G401 (cell line): ENCODE results near the gene TSPAN14. TPM values are rescaled to one million over a fixed set of nuclear protein-coding genes. Genes with fewer than 3 reads are reported as not detected.
A peak's percentile ranks its signal among the peaks of the same experiment; 100 is the strongest.

Source experiments
- DNase-seq: peaks from one replicate; pipeline ENCODE4 v3.0.0-alpha.2; 2015; ENCODE audit warnings: low spot score
- in situ Hi-C: cut with HindIII; loops from 2 replicates; pipeline ENCODE4 v1.10.0; 2016; ENCODE audit warnings: low sequenced_read_pairs, mixed read lengths
- total RNA-seq: library from RNA; depleted of rRNA; stranded (reverse); fragments of >200 nt; shearing (Covaris generic); gene quantifications from 2 replicates; pipeline ENCODE4 v1.2.3, GENCODE V29; 2014

TSPAN14 gene
- total RNA-seq, 1 experiment from 2014 or later, result 24.5 TPM

DNA sequence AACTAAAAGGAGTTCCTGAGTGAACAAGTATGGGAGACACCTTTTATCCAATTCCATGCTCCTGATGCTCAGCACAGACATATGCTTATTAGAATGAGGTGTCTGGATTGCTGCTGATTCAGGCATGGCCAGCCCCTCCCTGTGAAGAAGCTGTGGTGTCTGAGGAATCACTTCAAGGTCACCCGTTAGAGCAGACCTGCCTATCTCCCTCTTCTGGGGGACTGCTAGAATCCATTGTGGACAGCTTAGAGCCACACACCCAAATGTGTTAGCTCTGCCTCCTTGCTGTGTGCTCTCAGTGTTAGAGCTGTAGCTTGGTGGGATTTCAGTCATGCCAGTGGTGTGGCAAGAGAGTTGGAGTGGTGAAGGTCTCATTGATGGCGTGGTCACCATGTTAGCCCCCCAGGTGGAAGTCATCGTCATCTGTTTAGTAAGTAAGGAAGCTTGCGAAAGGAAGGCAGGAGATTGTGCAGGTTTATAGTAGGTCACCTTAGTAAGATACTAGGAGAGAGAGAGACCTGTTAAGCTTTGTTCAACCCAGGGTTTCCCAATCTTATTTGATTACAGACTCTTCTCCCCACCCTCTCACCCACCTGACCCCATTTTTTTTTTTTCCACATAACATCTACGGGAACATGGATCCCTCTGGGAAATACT is 32.9 kb upstream of the TSPAN14 start:
- in situ Hi-C loops, result no loop called here

DNA sequence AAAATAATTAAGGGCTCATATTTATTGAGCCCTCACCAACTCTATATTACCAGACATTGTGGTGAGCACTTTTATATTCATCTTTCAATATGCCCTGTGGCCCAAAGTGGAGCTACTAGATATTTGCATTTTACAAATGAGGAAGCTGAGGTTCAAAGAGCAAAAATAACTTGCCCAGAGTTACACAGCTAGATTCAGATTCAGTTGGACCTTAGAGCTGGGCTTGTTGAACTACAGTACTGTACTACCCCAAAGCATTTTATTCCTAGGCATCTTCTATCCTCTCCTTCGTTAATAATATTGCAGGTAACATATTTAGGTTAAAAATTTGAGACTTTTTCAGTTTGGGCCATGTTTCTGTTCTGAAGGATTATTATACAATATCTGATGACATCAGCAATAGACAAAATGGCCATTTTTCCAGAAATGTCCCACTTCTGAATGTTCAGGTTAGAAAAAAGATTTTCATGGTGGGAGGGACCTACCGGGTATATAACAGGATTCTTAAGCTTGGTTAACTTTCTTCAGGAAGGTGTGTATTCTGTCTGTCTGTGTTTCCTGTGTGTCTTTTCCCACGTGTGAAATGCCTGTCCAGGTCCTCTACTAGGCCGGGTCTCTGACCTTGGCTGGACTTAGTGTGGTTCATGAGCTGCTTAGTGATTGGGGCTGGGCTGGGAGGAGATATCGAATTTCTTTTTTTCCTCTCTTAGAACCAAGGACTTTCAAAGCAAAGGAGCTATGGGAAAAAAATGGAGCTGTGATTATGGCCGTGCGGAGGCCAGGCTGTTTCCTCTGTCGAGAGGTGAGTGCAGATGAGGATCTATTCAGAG is 32.2 kb upstream of the TSPAN14 start:
- in situ Hi-C loops, result no loop called here
- no peak for DNase-seq

More for the DNA sequence above, 32.9 kb upstream of the TSPAN14 start:
- no peak for DNase-seq

DNA sequence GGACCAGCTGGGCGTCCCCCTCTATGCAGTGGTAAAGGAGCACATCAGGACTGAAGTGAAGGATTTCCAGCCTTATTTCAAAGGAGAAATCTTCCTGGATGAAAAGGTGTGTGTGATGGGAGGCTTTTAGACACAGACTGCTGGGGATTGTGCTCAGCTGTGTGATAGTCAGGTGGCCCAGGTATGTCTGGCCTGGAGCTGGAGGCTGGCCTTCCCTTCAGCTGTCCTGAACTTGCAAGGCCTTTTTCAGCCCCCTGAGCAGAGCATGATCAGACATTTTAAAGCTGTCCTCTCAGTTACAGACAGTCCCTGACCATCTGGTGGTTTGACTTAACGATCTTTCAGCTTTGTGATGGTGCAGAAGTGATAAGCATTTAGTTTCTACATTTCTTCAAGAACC is 28.2 kb upstream of the TSPAN14 start:
- no peak for DNase-seq
- in situ Hi-C loops, result no loop called here

DNA sequence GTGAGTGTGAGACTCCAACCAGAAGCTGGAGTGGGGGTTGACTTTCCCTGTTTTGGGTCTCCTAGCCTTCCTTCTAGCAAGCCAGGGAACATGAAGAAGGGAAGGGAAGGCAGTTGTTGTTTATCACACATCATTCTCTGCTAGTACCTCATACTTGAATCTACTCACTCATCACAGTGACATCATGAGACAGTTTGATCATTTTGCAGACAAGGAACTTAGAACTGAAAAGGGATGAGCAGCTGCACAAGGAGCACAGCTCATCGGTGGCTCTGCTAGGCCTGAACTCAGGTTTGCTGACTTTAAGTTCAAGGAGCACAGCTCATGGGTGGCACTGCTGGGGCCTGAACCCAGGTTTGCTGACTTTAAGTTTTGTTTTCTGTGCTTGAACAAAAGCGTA is 26.6 kb upstream of the TSPAN14 start:
- in situ Hi-C loops, result no loop called here
- DNase-seq, result no peak

DNA sequence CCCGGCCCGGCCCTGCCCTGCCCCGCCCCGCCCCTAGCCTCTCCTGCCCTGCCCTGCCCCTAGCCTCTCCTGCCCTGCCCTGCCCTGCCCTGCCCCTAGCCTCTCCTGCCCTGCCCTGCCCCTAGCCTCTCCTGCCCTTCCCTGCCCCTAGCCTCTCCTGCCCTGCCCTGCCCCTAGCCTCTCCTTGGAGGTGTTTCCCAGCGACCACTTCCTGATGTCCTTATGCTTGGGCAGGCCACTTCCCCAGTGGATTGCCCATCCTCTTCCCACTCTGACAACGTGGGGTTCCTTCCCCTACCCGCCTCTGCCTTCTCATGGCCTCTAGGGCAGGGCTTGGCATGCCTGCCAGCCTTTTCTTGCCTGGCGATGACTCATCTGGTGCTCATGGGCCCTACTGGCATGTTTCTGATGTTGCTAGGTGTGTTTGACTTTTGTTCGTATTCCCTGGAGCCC is 24.6 kb upstream of the TSPAN14 start:
- no peak for DNase-seq
- in situ Hi-C loops, result no loop called here

DNA sequence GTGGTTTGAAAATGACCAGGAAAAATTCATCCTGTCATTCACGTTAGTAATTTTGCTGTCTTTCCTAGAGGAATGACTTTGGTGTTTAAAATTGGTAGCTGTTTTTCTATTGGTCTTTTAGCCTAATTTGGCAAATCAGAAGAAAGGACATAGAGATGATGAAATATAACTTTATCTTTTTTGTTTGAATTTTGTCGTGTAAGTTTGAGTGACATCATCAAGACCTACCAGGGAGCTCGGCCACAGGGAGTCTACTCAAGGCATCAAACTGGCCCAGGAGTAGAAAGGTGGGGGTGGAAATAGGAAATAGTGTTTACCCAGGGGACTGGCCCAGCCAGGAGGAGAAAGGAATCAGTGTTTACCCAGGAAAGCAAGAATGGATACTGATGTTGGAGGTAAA is 21.0 kb upstream of the TSPAN14 start:
- no peak for DNase-seq
- in situ Hi-C loops, result no loop called here

DNA sequence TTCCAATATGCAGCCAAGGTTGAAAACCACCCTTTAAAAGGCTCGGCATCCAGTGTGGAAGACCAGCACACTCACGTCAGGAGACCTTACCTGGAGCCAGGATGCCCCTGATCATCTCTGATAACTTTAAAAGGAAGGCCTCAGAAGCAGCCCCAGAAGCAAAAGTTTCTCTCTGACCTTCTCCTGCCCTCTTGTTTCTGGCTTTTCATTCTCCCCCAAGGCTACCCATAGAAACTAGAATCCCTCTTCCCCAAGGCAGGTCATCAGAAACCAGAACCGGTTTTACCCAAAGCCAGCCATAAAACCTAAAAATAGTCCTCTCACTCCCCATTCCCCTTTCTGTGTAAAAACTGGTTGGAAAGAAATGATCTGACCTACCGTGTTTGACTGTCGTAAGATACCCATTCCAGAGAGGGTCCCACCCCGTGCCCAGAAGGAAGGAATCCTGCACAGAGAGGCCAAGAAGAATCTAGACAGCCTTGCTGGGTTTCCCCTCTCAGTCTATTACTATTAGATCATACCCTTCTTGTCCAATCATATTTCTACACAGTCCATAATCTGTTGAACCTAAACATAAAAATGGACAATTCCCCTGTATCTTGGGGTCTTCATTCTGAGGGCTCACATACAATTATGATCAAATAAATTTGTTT is 17.5 kb upstream of the TSPAN14 start:
- in situ Hi-C loops, result no loop called here
- DNase-seq, result no peak

DNA sequence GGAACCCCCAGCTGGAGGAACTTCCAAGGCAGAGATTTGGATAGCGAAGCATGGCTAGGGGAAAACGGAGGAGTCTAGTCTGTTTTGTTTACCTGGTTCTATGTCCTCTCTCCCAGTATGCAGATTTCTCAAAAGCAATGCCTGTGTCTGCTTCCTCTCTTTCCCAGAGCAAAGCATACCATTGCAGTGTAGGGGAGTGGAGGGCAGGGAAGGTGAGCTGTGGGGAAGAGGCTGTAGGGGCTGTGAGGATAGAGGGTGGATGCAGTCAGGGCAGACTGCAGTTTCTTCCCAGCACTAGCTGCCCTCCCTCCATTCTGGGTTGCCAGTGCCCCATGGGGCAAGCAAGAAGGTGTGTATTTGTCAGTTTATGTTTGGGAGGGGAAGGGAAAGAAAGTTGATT is 16.9 kb upstream of the TSPAN14 start:
- no peak for DNase-seq
- in situ Hi-C loops, result no loop called here

DNA sequence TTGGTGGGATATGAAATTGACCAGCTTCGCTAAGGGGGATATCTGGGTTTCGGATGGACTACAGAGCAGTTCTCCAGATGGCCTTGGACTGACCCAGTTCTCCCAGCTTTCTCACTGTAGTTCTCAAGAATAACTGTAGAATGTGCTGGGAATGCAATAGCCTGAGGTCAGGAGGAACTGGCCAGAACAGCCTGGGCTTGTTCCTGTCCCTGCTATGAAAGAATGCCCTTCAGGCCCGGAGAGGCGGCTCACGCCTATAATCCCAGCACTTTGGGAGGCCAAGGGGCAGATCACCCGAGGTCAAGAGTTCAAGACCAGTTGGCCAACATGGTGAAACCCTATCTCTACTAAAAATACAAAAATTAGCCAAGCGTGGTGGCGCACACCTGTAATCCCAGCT is 12.3 kb upstream of the TSPAN14 start:
- in situ Hi-C loops, result no loop called here

DNA sequence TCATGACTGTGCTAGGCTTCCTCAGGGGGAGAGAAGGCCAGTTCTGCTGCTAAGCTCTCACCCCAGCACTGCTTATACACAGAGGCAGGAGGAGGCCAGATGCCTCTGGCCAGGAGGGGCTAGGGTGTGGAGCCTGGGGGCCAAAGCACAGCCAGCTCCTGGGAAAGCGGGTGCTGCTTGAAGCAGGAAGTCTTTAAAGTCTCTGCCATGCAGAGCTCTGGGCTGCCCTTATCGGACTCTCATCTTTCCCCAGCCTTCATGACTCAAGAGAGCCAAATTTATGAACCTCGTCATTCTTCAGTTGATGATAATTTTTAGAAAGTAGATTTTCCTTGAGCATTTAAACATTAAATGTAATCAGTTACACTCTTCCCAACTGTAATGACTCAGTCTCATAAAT is 11.2 kb upstream of the TSPAN14 start:
- DNase-seq, result no peak
- in situ Hi-C loops, result no loop called here

More for the DNA sequence above, 12.3 kb upstream of the TSPAN14 start:
- no peak for DNase-seq

DNA sequence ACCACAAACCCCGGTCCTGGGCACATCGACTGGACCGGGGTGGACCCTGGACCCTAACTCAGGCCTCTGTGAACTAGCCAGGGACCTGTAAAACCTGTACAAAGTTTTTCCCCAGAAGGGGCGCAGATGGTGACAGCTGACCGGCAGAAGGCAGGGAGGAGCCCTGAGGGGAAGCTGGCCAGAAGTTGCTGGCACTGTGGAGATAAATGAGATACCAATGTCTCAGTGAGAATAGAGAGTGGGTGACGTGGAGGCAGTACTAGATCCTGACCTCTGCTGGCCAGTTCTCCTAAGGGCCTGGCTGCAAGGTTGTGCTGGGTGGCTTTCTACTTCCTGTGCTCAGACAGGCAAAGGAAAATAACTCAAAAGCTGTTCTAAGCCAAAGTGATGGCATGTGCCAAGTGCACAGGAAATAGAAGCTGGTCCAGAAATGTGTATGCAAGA is 10.6 kb upstream of the TSPAN14 start:
- in situ Hi-C loops, result no loop called here
- DNase-seq, result no peak

DNA sequence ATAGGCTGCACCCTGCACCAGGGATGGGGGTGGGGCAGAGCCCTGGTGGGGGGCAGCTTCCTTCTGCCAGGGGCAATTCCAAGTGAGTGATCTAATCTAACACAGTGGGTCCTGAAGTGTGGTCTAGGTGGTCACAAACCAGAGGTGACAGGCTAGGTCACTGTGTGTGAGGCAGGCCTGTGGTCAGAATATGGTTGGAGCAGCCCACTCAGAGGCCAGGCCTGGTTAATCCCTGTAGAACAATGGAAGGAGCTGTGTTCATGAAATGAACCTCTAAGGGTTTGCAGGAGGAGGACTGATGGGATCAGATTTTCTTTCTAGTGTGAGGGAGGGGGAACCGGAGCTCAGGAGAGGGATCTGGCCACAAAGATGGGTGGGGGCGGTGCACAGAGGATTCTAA is 10.0 kb upstream of the TSPAN14 start:
- in situ Hi-C loops, result no loop called here
- no peak for DNase-seq

DNA sequence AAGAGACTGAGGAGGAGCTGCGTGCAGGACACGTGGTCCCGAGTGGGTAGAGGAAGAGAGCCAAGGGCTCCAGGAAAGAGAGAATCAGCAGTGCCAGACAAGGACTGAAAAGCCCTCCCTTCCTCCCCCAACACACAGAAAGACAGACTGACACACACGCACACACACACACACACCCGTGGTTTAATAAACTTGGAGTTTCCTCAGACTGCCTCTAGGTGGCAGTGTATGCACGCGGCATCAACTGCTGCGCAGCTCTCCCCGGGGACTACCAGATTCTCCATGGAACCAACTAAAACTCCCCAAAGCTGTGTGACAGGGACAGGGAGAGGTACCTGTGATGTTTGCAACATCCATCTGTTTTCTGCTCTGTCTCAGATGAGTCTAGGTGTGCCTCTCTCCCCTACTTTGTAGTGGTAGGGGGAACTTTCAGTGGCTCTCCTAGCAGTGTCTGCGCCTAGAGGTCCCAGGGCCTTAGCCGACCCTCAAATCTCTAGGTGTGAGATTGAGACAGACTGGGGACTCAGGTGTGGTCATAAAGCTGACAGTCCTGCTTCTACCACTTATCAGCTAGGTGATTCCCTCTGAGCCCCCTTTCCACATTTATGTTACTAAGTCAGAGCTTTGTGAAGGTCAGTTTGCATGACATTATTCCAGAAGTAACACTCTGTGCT is 9.3 kb upstream of the TSPAN14 start:
- in situ Hi-C loops, result no loop called here
- DNase-seq, result peak; percentile 34

DNA sequence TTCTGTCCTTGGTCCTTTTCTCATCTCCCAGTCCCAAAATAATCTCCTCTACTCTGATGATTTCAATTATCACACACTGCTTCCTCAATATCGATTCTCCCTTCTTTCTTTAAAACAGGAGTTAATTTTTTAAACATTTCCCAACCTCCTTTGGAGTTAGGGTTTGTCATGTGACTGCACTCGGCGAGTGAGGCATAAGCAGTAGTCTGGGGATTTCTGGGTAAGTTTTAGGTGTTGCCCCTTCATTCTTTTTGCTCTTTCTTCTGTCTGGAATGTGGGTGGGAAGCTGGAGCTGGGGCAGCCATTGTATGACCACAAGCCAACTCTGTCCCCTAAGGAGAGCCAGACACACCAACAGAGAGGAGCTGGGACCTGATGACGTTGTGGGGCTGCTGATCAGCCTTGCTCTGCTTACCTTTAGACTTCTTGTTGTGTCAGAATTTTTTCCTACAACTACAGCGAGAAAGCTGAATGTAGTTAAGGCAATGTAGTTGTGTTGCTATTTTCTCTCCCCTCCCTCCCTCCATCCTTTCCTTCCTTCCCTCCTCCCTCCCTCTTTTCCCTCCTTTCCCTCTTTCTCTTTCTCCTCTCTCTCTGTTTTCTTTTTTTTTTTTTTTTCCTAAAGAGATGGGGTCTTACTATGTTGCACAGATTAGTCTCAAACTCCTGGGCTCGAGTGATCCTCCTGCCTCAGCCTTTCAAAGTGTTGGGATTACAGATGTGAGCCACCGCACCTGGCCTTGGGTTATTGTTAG is 6.5 kb upstream of the TSPAN14 start:
- in situ Hi-C loops, result no loop called here
- no peak for DNase-seq

DNA sequence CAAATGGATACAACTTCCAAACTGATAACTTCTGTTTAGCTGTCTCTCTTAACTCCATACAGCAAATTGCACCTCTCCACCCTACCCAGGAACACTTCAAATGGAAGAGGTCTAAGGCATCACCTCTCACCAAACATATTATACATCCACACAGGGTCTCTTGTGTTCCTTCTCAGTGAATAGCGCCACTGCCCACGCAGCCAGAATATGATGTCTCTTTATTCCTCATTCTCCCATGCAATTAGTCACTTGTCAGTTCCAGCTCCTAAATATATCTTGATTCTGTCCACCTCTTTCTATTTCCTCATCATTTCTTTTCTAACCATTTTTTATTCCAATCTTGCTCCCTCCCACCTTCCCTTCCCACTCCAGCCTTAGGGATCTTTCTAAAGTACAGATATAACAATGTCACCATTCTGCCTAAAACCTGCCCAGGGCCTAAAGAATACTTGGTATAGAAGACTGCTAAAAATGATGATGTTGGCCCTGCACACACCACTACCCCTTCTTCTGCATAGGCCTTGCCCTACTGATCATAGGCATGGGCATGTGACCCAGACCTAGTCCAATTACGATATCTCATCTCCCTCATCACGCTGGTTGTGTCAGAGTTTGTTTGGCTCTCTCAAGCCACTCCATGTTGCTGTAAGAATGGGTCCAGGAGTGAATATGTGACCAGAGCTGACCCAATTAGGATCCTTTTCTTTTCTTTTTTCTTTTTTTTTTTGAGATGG is 5.7 kb upstream of the TSPAN14 start:
- DNase-seq, result no peak
- in situ Hi-C loops, result no loop called here

DNA sequence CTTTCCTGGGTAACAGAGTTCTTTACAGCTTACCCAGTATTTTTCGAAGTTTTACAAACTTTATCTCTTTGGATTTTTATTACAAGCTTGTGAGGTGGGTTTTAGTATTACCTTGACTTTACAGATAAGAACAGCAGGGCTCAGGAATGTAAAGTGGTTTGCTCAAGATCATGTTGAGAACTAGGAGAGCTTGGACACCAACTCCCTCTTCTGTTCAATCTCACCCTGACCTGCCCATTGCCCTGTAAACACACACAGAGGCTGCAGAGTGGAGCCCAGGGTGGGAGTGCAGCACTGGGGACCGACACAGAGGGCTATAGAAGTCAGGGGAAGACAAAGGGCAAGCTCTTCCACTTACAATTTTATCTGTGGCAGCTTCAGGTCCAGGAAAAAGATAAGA is 4.6 kb upstream of the TSPAN14 start:
- in situ Hi-C loops, result no loop called here
- no peak for DNase-seq

DNA sequence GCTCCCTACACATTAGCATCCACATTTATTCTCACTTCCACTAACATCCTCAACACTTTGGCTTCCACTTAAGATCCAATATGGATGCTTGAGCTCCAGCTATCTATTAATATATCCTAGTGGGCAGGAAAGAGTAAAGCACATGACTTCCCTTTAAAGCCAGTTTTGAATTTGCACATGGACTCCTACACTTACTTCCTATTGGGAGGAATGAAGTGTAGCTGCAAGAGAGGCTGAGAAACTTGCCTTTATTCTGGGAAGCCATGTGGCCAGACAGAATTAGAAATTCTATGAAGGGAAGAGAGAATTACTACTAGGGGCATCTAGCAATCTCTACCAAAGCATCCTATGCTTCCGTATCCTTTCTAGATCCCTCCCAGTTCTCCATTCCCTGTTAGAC is 3.0 kb upstream of the TSPAN14 start:
- in situ Hi-C loops, result no loop called here
- no peak for DNase-seq

DNA sequence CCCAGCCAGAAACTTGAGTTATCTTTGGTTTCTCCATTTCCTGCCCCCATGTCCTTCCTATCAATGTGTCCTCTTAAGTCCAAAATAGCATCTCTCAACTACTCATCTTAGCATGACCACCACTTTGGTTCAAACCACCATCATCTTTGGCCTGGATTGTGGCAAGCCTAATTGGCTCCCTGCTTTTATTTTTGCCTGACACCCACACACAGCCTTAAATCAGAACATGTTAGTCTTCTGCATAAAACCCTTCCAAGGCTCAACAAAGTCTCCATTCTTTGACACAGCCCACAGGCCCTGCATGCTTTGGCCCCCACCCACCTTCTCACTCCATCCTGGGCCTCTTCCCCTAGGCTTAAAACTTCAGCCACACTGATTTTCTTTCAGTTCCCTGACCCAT is 2.0 kb upstream of the TSPAN14 start:
- in situ Hi-C loops, result no loop called here
- DNase-seq, result no peak
